HEK293T (cell line): ENCODE measurements around the gene OIP5.

ENCODE experiments used
- ARNT ChIP-seq: fragments of 450-650 bp; IDR thresholded peaks from 2 replicates; pipeline ENCODE4 v1.6.1; 2017; ENCODE audit warnings: mild to moderate bottlenecking
- BHLHE40 ChIP-seq: fragments of 450-650 bp; IDR thresholded peaks from 2 replicates; pipeline ENCODE4 v1.6.1; 2016; ENCODE audit warnings: mild to moderate bottlenecking, moderate library complexity, borderline replicate concordance
- FOXK2 ChIP-seq: fragments of 450-650 bp; IDR thresholded peaks from 2 replicates; pipeline ENCODE4 v1.6.1; 2016; ENCODE audit warnings: mild to moderate bottlenecking
- HDGF ChIP-seq: fragments of 450-650 bp; IDR thresholded peaks from 2 replicates; pipeline ENCODE4 v1.6.1; 2017; ENCODE audit warnings: antibody characterized with exemption, borderline replicate concordance
- NFRKB ChIP-seq: fragments of 450-650 bp; IDR thresholded peaks from 2 replicates; pipeline ENCODE4 v1.6.1; 2016; ENCODE audit warnings: mild to moderate bottlenecking, moderate library complexity
- PKNOX1 ChIP-seq: fragments of 450-650 bp; IDR thresholded peaks from 2 replicates; pipeline ENCODE4 v1.6.1; 2016
- SP1 ChIP-seq: fragments of 450-650 bp; IDR thresholded peaks from 2 replicates; pipeline ENCODE4 v1.6.1; 2017
- ZNF384 ChIP-seq: fragments of 450-650 bp; IDR thresholded peaks from 2 replicates; pipeline ENCODE4 v1.6.1; 2016

GRCh38 chr15:41292521-41292920 lies 39.9 kb downstream of the OIP5 start:
- no peak for TF ChIP-seq NFRKB
- no peak for TF ChIP-seq SP1
- no peak for TF ChIP-seq FOXK2
- no peak for TF ChIP-seq ARNT
- no peak for TF ChIP-seq BHLHE40
- TF ChIP-seq ZNF384 = no peak
- TF ChIP-seq PKNOX1 = no peak
- TF ChIP-seq HDGF = no peak
